H1 (cell line): Measurements from ENCODE around the gene SEMA3G.

Source experiments
- CTCF ChIP-seq, 3 experiments: IDR thresholded peaks; 1 replicate in 2 of 3; 2 replicates in 1 of 3; pipeline versions ENCODE4 v1.5.1 to v1.6.1; 2011; ENCODE audit warnings: low read length in 3 of 3, mild to moderate bottlenecking in 3 of 3, inconsistent platforms in 2 of 3, low read depth in 1 of 3, moderate library complexity in 1 of 3; ENCODE audit not compliant: insufficient read depth in 1 of 3; ENCODE audit errors: control extremely low read depth in 1 of 3
- EZH2 ChIP-seq: fragments of 200-600 bp; sonication (generic); IDR thresholded peaks from 2 replicates; pipeline ENCODE4 v1.7.1; 2012; ENCODE audit warnings: low read depth, mild to moderate bottlenecking, moderate library complexity, low read length, inconsistent platforms; ENCODE audit not compliant: severe bottlenecking
- MAX ChIP-seq: IDR thresholded peaks from 2 replicates; pipeline ENCODE4 v1.6.1; 2012; ENCODE audit warnings: inconsistent platforms
- POLR2A ChIP-seq, 2 experiments: IDR thresholded peaks; 1 replicate in 1 of 2; 2 replicates in 1 of 2; pipeline ENCODE4 v1.6.1; 2011; ENCODE audit warnings: low read depth in 2 of 2, low read length in 2 of 2, mild to moderate bottlenecking in 2 of 2; ENCODE audit errors: control extremely low read depth in 1 of 2
- POLR2AphosphoS5 ChIP-seq: IDR thresholded peaks from 2 replicates; pipeline ENCODE4 v1.6.1; 2011; ENCODE audit warnings: low read depth, low read length
- RBBP5 ChIP-seq: IDR thresholded peaks from 2 replicates; pipeline ENCODE4 v1.7.1; 2012; ENCODE audit warnings: low read depth, mild to moderate bottlenecking, inconsistent platforms, low read length, moderate library complexity, borderline replicate concordance
- TCF12 ChIP-seq: IDR thresholded peaks from 2 replicates; pipeline ENCODE4 v1.6.1; 2011; ENCODE audit warnings: low read depth, mild to moderate bottlenecking, low read length

- no peak for TF ChIP-seq CTCF (IDR thresholded peaks at IDR 0.05; ENCODE audit: control extremely low read depth in 1 of 3, insufficient read depth in 1 of 3, low read depth in 1 of 3, low read length in 3 of 3)
- TF ChIP-seq EZH2: no peak
- TF ChIP-seq MAX: no peak
- TF ChIP-seq TCF12: no peak
- TF ChIP-seq POLR2A (IDR thresholded peaks at IDR 0.05; ENCODE audit: control extremely low read depth in 1 of 2, low read depth in 2 of 2, low read length in 2 of 2): no peak
- no peak for TF ChIP-seq RBBP5
- no peak for TF ChIP-seq POLR2AphosphoS5
Observed at GRCh38 chr3:52441091-52441771, 3.7 kb downstream of the SEMA3G start.
